BE2C (cell line): Measurements from ENCODE around the gene SRMS.

Source experiments
- DNase-seq: peaks from one replicate; pipeline ENCODE4 v3.0.0-alpha.2; 2020
- H3K27me3 ChIP-seq: fragments of 250-450 bp; sonication (Bioruptor Pico); 2 replicates; pipeline ENCODE4 v1.5.1; 2020; ENCODE audit warnings: mild to moderate bottlenecking
- H3K36me3 ChIP-seq: fragments of 250-450 bp; sonication (Bioruptor Pico); 2 replicates; pipeline ENCODE4 v1.5.1; 2020; ENCODE audit warnings: mild to moderate bottlenecking
- H3K4me1 ChIP-seq: fragments of 250-450 bp; sonication (Bioruptor Pico); 2 replicates; pipeline ENCODE4 v1.5.1; 2020
- H3K4me3 ChIP-seq: 2 replicates; pipeline ENCODE4 v1.5.1; 2011; ENCODE audit warnings: low read depth, low read length
- H3K9me3 ChIP-seq: fragments of 250-450 bp; sonication (Bioruptor Pico); 2 replicates; pipeline ENCODE4 v1.5.1; 2020
- TF ChIP-seq, protein P1 (sequence below): IDR thresholded peaks from 2 replicates; pipeline ENCODE4 v1.5.1; 2012; ENCODE audit warnings: mild to moderate bottlenecking, low read depth, low read length

The SRMS gene

DNA sequence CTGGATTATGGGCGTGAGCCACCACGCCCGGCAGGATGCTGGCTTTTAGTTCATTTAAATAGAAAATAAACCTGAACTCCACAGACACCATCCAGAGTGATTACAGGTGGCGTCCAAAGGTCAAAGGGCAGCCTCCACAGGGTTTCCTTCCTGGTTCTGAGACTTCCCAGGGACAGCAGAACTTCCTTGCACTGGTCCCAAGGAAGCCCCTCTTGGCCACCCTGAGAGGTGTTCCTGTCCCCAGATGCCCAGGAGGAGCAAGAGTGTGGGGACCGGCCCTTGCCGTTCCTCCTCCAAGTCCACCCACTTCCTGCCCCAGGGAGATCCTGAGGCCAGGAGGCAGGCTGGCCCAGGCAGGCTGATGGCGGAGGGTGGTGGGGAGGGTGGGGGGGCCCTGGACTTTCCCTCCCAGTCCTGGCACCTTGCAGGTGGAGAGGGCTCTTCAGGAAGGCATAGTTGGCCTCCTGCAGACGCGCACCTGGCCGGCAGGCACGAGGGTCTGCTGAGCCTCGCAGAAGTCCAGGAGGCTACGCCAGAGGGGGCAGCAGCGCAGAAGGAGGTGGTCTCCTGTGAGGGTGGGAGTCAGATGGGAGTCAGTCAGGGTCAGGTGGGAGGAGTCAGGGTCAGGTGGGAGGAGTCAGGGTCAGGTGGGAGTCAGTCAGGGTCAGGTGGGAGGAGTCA, 11.4 kb upstream of the SRMS start:
- no peaks in the 10 kb centered on the region for H3K27me3 ChIP-seq
- peaks cover 6% of the 10 kb centered on the region; the same call in 1 of the 2 replicates for H3K4me1 ChIP-seq
- H3K36me3 ChIP-seq: no peaks in the 10 kb centered on the region
- DNase-seq: no peak
- H3K9me3 ChIP-seq: no peaks in the 10 kb centered on the region
- H3K4me3 ChIP-seq: no peak overlapping the region
- TF ChIP-seq, protein P1, sequence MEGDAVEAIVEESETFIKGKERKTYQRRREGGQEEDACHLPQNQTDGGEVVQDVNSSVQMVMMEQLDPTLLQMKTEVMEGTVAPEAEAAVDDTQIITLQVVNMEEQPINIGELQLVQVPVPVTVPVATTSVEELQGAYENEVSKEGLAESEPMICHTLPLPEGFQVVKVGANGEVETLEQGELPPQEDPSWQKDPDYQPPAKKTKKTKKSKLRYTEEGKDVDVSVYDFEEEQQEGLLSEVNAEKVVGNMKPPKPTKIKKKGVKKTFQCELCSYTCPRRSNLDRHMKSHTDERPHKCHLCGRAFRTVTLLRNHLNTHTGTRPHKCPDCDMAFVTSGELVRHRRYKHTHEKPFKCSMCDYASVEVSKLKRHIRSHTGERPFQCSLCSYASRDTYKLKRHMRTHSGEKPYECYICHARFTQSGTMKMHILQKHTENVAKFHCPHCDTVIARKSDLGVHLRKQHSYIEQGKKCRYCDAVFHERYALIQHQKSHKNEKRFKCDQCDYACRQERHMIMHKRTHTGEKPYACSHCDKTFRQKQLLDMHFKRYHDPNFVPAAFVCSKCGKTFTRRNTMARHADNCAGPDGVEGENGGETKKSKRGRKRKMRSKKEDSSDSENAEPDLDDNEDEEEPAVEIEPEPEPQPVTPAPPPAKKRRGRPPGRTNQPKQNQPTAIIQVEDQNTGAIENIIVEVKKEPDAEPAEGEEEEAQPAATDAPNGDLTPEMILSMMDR: no peak

DNA sequence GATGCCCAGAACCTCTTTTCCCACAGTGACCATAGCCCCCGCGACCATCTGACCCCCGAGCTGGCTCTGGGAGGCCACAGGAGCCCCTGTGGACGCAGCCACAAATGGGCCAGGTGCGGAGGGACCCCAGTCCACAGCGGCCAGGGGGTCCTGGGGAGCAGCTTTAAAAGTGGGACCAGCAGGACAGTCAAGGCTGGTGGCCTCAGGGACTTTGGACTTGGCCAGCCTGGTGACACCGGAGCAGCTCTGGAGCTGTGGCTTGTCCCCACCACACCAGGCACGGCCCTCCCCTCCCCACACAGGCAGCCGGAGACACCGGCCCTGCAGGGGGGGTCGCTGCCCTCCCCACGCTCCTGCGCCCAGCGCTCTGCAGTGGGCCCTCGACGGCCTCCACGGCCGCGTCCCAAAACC, 9.9 kb upstream of the SRMS start:
- H3K27me3 ChIP-seq: no peaks in the 10 kb centered on the region
- H3K4me3 ChIP-seq: no peak overlapping the region
- DNase-seq: no peak
- TF ChIP-seq, protein P1: no peak
- H3K9me3 ChIP-seq: no peaks in the 10 kb centered on the region
- no peaks in the 10 kb centered on the region for H3K36me3 ChIP-seq
- peaks cover 9% of the 10 kb centered on the region; the same call in 1 of the 2 replicates for H3K4me1 ChIP-seq

DNA sequence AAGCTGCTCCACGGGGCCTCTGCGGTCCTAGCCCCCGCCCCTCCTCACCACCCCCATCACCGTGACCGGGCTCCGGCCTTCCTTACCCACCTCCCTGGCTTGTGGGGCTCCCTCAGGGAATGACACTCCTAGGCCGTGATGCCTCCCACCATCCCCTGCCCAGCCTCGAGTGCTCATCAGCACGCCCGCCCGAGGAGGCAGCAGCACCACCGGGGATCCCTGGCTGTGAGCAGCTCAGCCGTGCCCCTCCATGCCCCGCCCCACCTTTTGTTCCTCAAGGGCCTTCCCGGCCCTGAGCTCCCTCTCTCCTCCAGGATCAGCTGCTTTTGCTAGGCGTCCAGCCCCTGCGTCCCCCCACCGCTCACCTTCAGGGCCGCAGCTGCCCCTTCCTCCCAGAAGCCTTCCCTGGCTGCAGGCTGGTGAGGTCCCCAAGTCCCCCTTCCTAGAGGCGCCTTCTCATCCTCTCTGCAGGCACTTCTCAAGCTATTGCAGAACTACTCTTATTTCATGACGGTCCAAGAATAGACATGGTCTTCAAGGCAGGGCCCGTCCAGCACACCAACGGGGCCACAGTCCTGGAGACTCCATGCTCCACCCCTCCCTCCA, 9.4 kb upstream of the SRMS start:
- Histone ChIP-seq H3K27me3 (no peaks in the 10 kb centered on the region), H3K4me3 (no peak overlapping the region), H3K36me3 (no peaks in the 10 kb centered on the region), H3K4me1 (peaks cover 9% of the 10 kb centered on the region; the same call in 1 of the 2 replicates), H3K9me3 (no peaks in the 10 kb centered on the region)
- TF ChIP-seq, protein P1: no peak
- DNase-seq: no peak

DNA sequence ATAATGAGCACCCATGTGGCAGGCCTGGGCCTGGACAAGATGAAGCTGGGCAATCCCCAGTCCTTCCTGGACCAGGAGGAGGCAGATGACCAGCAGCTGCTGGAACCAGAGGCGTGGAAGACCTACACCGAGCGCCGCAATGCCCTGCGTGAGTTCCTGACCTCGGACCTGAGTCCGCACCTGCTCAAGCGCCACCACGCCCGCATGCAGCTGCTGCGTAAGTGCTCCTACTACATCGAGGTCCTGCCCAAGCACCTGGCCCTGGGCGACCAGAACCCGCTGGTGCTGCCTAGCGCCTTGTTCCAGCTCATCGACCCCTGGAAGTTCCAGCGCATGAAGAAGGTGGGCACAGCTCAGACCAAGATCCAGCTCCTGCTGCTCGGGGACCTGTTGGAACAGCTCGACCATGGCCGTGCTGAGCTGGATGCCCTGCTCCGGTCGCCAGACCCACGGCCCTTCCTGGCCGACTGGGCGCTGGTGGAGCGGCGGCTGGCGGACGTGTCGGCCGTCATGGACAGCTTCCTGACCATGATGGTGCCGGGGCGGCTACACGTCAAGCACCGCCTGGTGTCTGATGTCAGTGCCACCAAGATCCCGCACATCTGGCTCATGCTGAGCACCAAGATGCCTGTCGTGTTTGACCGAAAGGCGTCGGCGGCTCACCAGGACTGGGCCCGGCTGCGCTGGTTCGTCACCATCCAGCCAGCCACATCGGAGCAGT, 8.3 kb upstream of the SRMS start:
- no peak for DNase-seq
- Histone ChIP-seq H3K27me3 (no peaks in the 10 kb centered on the region), H3K4me3 (no peak overlapping the region), H3K9me3 (no peaks in the 10 kb centered on the region), H3K36me3 (no peaks in the 10 kb centered on the region), H3K4me1 (peaks cover 9% of the 10 kb centered on the region; the same call in 1 of the 2 replicates)
- TF ChIP-seq, protein P1: no peak

DNA sequence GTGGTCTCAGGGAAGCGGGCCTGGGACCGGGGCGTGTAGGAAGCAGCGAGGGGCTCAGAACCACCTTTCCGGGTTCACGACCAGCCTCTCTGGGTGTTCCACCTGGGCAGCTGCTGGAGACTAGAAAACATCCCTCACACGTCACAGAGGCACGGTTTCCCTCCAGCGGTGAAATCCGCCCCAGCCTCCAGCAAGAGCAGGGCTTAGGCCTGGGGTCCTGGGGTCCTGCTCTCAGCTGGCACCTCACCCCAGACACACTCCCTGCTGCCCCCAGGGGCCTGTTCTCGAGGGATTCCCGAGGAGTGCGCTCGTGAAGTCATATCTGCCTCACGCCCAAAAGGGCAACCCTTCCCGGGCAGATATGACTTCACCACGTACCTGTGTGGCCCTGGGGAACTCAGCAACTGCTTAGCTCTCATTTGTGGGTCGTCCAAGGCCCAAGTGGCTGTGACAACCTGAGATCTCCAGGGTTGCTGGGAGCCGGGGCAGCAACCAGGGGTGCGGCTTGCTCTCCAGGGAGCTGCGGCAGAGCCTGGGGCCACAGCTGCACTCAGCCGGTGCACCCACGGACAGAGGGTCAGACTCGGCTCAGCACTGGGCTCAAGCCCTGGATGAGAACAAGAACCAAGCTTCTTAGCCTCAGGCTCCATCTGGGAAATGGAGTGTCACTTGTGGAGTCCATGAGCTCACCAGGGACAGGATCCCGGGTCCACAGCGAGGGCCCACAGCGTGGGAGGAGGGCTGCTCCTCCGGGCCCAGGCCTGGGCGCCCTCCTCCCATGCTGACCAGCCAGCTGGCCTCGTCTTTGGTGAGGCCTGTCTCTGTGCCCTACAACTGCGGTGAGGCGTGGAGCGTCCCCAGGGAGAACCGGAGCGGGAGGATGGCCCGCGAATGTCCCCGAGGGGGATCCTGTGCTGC, 7.1 kb upstream of the SRMS start:
- TF ChIP-seq, protein P1: no peak
- Histone ChIP-seq H3K36me3 (no peaks in the 10 kb centered on the region), H3K4me3 (peak overlapping the region; percentile 66), H3K4me1 (peaks cover 9% of the 10 kb centered on the region; the same call in 1 of the 2 replicates), H3K9me3 (no peaks in the 10 kb centered on the region), H3K27me3 (no peaks in the 10 kb centered on the region)
- DNase-seq: no peak
